HCT116 (cell line): ENCODE data around the gene NCOA1. TPM values are rescaled to one million over a fixed set of nuclear protein-coding genes. Genes with fewer than 3 reads are reported as not detected.

Experiments
- ATAC-seq: fragments of 200-7000 bp; cut with Tn5 transposase; 2 replicates; pipeline ENCODE4 v1.9.1; 2020; ENCODE audit warnings: mild to moderate bottlenecking, moderate library complexity
- BruUV-seq: library from RNA; stranded (reverse); fragments of 400-500 nt; replicated peaks from 2 replicates; lab custom pipeline; 2021; lab: Mats Ljungman, UMichigan
- CTCF ChIA-PET: fragments of 300-600 bp; sonication (Branson Sonifier 250); formaldehyde crosslinking; loops from one replicate; lab custom pipeline; 2021; ENCODE audit warnings: antibody characterized with exemption; lab: Charles Lee
- POLR2A ChIA-PET: fragments of 300-600, 350-600 bp; sonication (Branson Sonifier 250); formaldehyde crosslinking; loops from one replicate; lab custom pipeline; 2021; ENCODE audit warnings: antibody characterized with exemption; lab: Charles Lee
- RAD21 ChIA-PET, 2 experiments: fragments of 300-600 bp; sonication (Branson Sonifier 250); formaldehyde crosslinking; loops; one replicate each; lab custom pipeline; 2023; ENCODE audit warnings: low total read pairs in 2 of 2; ENCODE audit not compliant: uncharacterized antibody in 2 of 2, unreplicated experiment in 2 of 2, low non-redundant PET in 1 of 2; lab: Charles Lee
- DNase-seq: peaks from one replicate; pipeline ENCODE4 v3.0.0-alpha.2; 2010; ENCODE audit warnings: low read depth, low spot score
- H2AFZ ChIP-seq: fragments of 200-600 bp; shearing (Covaris generic), sonication (generic); 2 replicates; pipeline ENCODE4 v1.6.1; 2017; ENCODE audit warnings: low read depth, mixed run types, mixed read lengths, antibody characterized with exemption, low read length; ENCODE audit not compliant: poor library complexity, severe bottlenecking
- H3K27ac ChIP-seq: 2 replicates; pipeline ENCODE4 v1.5.1; 2012; ENCODE audit warnings: low read depth, low read length
- H3K27me3 ChIP-seq: fragments of 200-600 bp; sonication (generic); 2 replicates; pipeline ENCODE4 v1.6.1; 2016; ENCODE audit warnings: mixed run types, low read length, mixed read lengths; ENCODE audit not compliant: insufficient read depth
- H3K36me3 ChIP-seq, 2 experiments: fragments of 200-500 bp in 1 of 2; fragments of 200-600 bp in 1 of 2; sonication (Bioruptor generic) in 1 of 2; sonication (generic) in 1 of 2; 2 replicates each; pipeline versions ENCODE4 v1.5.1 to v1.6.1; 2014 to 2016; ENCODE audit warnings: low read length in 2 of 2, inconsistent platforms in 1 of 2, mixed read lengths in 1 of 2, mixed run types in 1 of 2; ENCODE audit not compliant: insufficient read depth in 2 of 2, control insufficient read depth in 1 of 2
- H3K4me1 ChIP-seq, 2 experiments: fragments of 200-600 bp in 1 of 2; sonication (generic) in 1 of 2; 2 replicates each; pipeline versions ENCODE4 v1.5.1 to v1.6.1; 2012 to 2017; ENCODE audit warnings: low read length in 2 of 2, inconsistent platforms in 1 of 2, mild to moderate bottlenecking in 1 of 2, mixed read lengths in 1 of 2, mixed run types in 1 of 2, moderate library complexity in 1 of 2; ENCODE audit not compliant: insufficient read depth in 2 of 2, control insufficient read depth in 1 of 2
- H3K4me2 ChIP-seq: fragments of 200-600 bp; sonication (generic); 2 replicates; pipeline ENCODE4 v1.6.1; 2017; ENCODE audit warnings: mixed run types, low read length, mixed read lengths
- H3K4me3 ChIP-seq, 2 experiments: fragments of 200-600 bp in 1 of 2; sonication (generic) in 1 of 2; replicated peaks in 1 of 2; 2 replicates each; pipeline ENCODE4 v1.5.1; 2011 to 2016; ENCODE audit warnings: low read length in 2 of 2, control low read depth in 1 of 2, low read depth in 1 of 2, mild to moderate bottlenecking in 1 of 2, mixed read lengths in 1 of 2, mixed run types in 1 of 2
- H3K79me2 ChIP-seq: fragments of 200-600 bp; sonication (generic); 2 replicates; pipeline ENCODE4 v1.6.1; 2017; ENCODE audit warnings: mild to moderate bottlenecking, mixed run types, low read length, moderate library complexity, mixed read lengths; ENCODE audit not compliant: insufficient read depth
- H3K9ac ChIP-seq: fragments of 200-600 bp; sonication (generic); 2 replicates; pipeline ENCODE4 v1.6.1; 2016; ENCODE audit warnings: low read length, mixed read lengths
- H3K9me2 ChIP-seq: fragments of 200-600 bp; sonication (generic), shearing (Covaris generic); 2 replicates; pipeline ENCODE4 v1.6.1; 2017; ENCODE audit warnings: mixed run types, mild to moderate bottlenecking, moderate library complexity; ENCODE audit not compliant: insufficient read depth
- H3K9me3 ChIP-seq, 2 experiments: fragments of 200-500 bp in 1 of 2; fragments of 200-600 bp in 1 of 2; sonication (Bioruptor generic) in 1 of 2; sonication (generic) in 1 of 2; 2 replicates each; pipeline ENCODE4 v1.6.1; 2014 to 2017; ENCODE audit warnings: low read length in 2 of 2, mixed read lengths in 2 of 2, inconsistent platforms in 1 of 2, low read depth in 1 of 2, mild to moderate bottlenecking in 1 of 2, mixed run types in 1 of 2, moderate library complexity in 1 of 2; ENCODE audit not compliant: control insufficient read depth in 1 of 2, insufficient read depth in 1 of 2
- H4K20me1 ChIP-seq: fragments of 200-600 bp; sonication (generic), shearing (Covaris generic); 2 replicates; pipeline ENCODE4 v1.6.1; 2017; ENCODE audit warnings: mixed run types, mild to moderate bottlenecking, moderate library complexity; ENCODE audit not compliant: insufficient read depth
- CEBPB ChIP-seq: IDR thresholded peaks from 2 replicates; pipeline ENCODE4 v1.6.1; 2012; ENCODE audit warnings: low read depth
- CTCF ChIP-seq, 3 experiments: fragments of 200-600 bp in 1 of 3; sonication (generic) in 1 of 3; IDR thresholded peaks in 2 of 3; conservative IDR thresholded peaks in 1 of 3; 2 replicates each; pipeline ENCODE4 v1.5.1; 2012 to 2017; ENCODE audit warnings: low read depth in 2 of 3, low read length in 2 of 3, antibody characterized with exemption in 1 of 3, borderline replicate concordance in 1 of 3, control low read depth in 1 of 3, mild to moderate bottlenecking in 1 of 3, mixed read lengths in 1 of 3, mixed run types in 1 of 3, moderate library complexity in 1 of 3; ENCODE audit not compliant: insufficient read depth in 1 of 3
- EGR1 ChIP-seq: IDR thresholded peaks from 2 replicates; pipeline ENCODE4 v1.6.1; 2012; ENCODE audit warnings: low read depth
- ELF1 ChIP-seq: IDR thresholded peaks from 2 replicates; pipeline ENCODE4 v1.6.1; 2012; ENCODE audit warnings: low read depth, borderline replicate concordance
- EZH2 ChIP-seq: fragments of 200-600 bp; sonication (generic); IDR thresholded peaks from 2 replicates; pipeline ENCODE4 v1.6.1; 2017; ENCODE audit warnings: antibody characterized with exemption, mixed run types
- FOSL1 ChIP-seq: IDR thresholded peaks from 2 replicates; pipeline ENCODE4 v1.6.1; 2012; ENCODE audit warnings: low read depth
- JUND ChIP-seq: IDR thresholded peaks from 2 replicates; pipeline ENCODE4 v1.6.1; 2012
- POLR2A ChIP-seq: IDR thresholded peaks from 2 replicates; pipeline ENCODE4 v1.7.0; 2011; ENCODE audit warnings: borderline replicate concordance; ENCODE audit not compliant: insufficient read depth, insufficient read length; ENCODE audit errors: extremely low read depth
- POLR2AphosphoS5 ChIP-seq: IDR thresholded peaks from 2 replicates; pipeline ENCODE4 v1.6.1; 2011; ENCODE audit warnings: mild to moderate bottlenecking, low read depth, low read length, moderate library complexity
- RAD21 ChIP-seq: IDR thresholded peaks from 2 replicates; pipeline ENCODE4 v1.6.1; 2012; ENCODE audit warnings: low read depth, mild to moderate bottlenecking
- REST ChIP-seq: IDR thresholded peaks from 2 replicates; pipeline ENCODE4 v1.6.1; 2012; ENCODE audit warnings: low read depth
- SIN3A ChIP-seq: IDR thresholded peaks from 2 replicates; pipeline ENCODE4 v1.6.1; 2012; ENCODE audit warnings: low read depth
- SP1 ChIP-seq: IDR thresholded peaks from 2 replicates; pipeline ENCODE4 v1.6.1; 2012; ENCODE audit warnings: low read depth
- SRF ChIP-seq: IDR thresholded peaks from 2 replicates; pipeline ENCODE4 v1.6.1; 2012; ENCODE audit warnings: low read depth
- TCF7L2 ChIP-seq: IDR thresholded peaks from 2 replicates; pipeline ENCODE4 v1.7.0; 2011; ENCODE audit warnings: borderline replicate concordance, inconsistent platforms; ENCODE audit not compliant: insufficient read depth, insufficient read length; ENCODE audit errors: extremely low read depth
- YY1 ChIP-seq: IDR thresholded peaks from 2 replicates; pipeline ENCODE4 v1.6.1; 2011; ENCODE audit warnings: low read length, low read depth, moderate library complexity, mild to moderate bottlenecking; ENCODE audit not compliant: insufficient replicate concordance; ENCODE audit errors: extremely low read depth
- ZBTB33 ChIP-seq: IDR thresholded peaks from 2 replicates; pipeline ENCODE4 v1.6.1; 2011; ENCODE audit warnings: mild to moderate bottlenecking, low read length, moderate library complexity; ENCODE audit not compliant: insufficient replicate concordance; ENCODE audit errors: extremely low read depth
- ZFX ChIP-seq: fragments of 450-650 bp; IDR thresholded peaks from 2 replicates; pipeline ENCODE4 v1.6.1; 2017
- intact Hi-C: fragments of 100-400 bp; cut with micrococcal nuclease; formaldehyde crosslinking; loops from 2 replicates; pipeline ENCODE4 v1.10.0; 2022
- total RNA-seq: library from RNA; stranded (reverse); gene quantifications from one replicate; pipeline ENCODE4 v1.2.1, GENCODE V29; 2021; ENCODE audit not compliant: unreplicated experiment

NCOA1 gene
- total RNA-seq, 1 experiment from 2014 or later = 10.4 TPM

GRCh38 chr2:24792874-24793760, 302.1 kb downstream of the NCOA1 start, which contains the start of the genes CENPO and PTRHD1:
Gene CENPO, plus strand, starts transcription at chr2:24793425. Its CDS starts 495 bp downstream, at chr2:24793920.
Gene PTRHD1, minus strand, starts transcription at chr2:24793391. Its CDS starts 14 bp downstream, at chr2:24793377.
- Histone ChIP-seq H3K9me3 (no peaks in the 10 kb centered on the region), H4K20me1 (no peaks in the 10 kb centered on the region), H3K27ac (peak within 1 kb of the TSS; percentile 91), H3K9ac (peak within 1 kb of the TSS; percentile 92), H3K36me3 (peaks cover 0 to 22% of the 10 kb centered on the region in 2 experiments; a peak in 1 of 4 replicates), H3K79me2 (peaks cover 48% of the 10 kb centered on the region), H3K27me3 (no peaks in the 10 kb centered on the region), H2AFZ (peak within 1 kb of the TSS; percentile 59), H3K4me2 (peak within 1 kb of the TSS; percentile 83), H3K9me2 (no peaks in the 10 kb centered on the region), H3K4me3 (peak within 1 kb of the TSS; percentile 59 to 97), H3K4me1 (peaks cover 12 to 34% of the 10 kb centered on the region in 2 experiments)
- CTCF ChIA-PET = interaction anchor here (1.1 to 1.6 kb wide), 4 partner anchors 17 to 371 kb away, joined by 3 to 6 read pairs (median 5); no protein-coding TSS in a partner anchor
- RAD21 ChIA-PET = interaction anchor here in 1 of 2 experiments (0.6 to 1.4 kb wide), 2 partner anchors 26 to 35 kb away, joined by 3 to 5 read pairs; no protein-coding TSS in a partner anchor
- BruUV-seq = no TSS peak
- peak; percentile 94 for DNase-seq
- intact Hi-C loops = loop anchor here (2.0 kb wide), 1 partner anchor 302 kb away; the partner anchor contains the start of gene NCOA1
- peak; percentile 90 for ATAC-seq
- POLR2A ChIA-PET = interaction anchor here (1.0 kb wide), 1 partner anchor 336 kb away, joined by 3 read pairs; no protein-coding TSS in a partner anchor
- TF ChIP-seq ZBTB33 (no peak), TCF7L2 (peak; percentile 70), CTCF (IDR thresholded peaks at IDR 0.05 in 2 of 3, conservative IDR thresholded peaks at IDR 0.05 in 1 of 3; ENCODE audit: borderline replicate concordance in 1 of 3, insufficient read depth in 1 of 3, low read depth in 2 of 3, low read length in 2 of 3) (peak in 2 of 3 experiments; percentile 59 to 60; a peak in 4 of 6 replicates), FOSL1 (no peak), YY1 (peak; percentile 100), JUND (no peak), REST (no peak), EZH2 (no peak), ELF1 (no peak; the same call in 1 of the 2 replicates), POLR2A (peak; percentile 87), EGR1 (peak; percentile 83), POLR2AphosphoS5 (peak; percentile 82), SP1 (peak; percentile 64), SRF (no peak), SIN3A (peak; percentile 82), CEBPB (no peak), ZFX (peak; percentile 43), RAD21 (peak; percentile 41)
